Dermis microvascular lymphatic vessel endothelial cell (primary cell): ENCODE measurements around the gene HYOU1. TPM values are rescaled to one million over a fixed set of nuclear protein-coding genes. Genes with fewer than 3 reads are reported as not detected.
A peak's percentile ranks its signal among the peaks of the same experiment; 100 is the strongest.
"Not testable (repeated sequence)": the region's sequence is repeated elsewhere in the genome, so short reads cannot be mapped to it uniquely, and the experiment has no call there.

Experiments used
- DNase-seq, 2 donors: peaks; one replicate each; pipeline versions ENCODE4 v3.0.0 to v3.0.0-alpha.2; 2010; ENCODE audit warnings: low read depth in 2 of 2
- total RNA-seq: library from RNA; depleted of rRNA; stranded (reverse); fragments of >200 nt; gene quantifications from 2 replicates; pipeline ENCODE4 v1.2.1, GENCODE V29; 2014

Gene HYOU1
- total RNA-seq, 1 donor from 2014 or later = 146 TPM

GRCh38 chr11:119087747-119088241 is 30.8 kb upstream of the HYOU1 start:
- no peak for DNase-seq

- no peak for DNase-seq
Measured at GRCh38 chr11:119087123-119087522, 30.1 kb upstream of the HYOU1 start.

GRCh38 chr11:119085437-119085847 is 28.4 kb upstream of the HYOU1 start:
- DNase-seq = no peak

GRCh38 chr11:119084663-119085436 is 27.8 kb upstream of the HYOU1 start, which contains the start of gene HMBS:
Gene HMBS, plus strand, starts transcription at chr11:119084881. Its CDS starts 153 bp downstream, at chr11:119085034.
- peak; percentile 90 to 93 for DNase-seq

- DNase-seq = no peak
Measured at GRCh38 chr11:119081682-119082260, 24.8 kb upstream of the HYOU1 start.

GRCh38 chr11:119078675-119079420 is 21.8 kb upstream of the HYOU1 start:
- no peak for DNase-seq

GRCh38 chr11:119077839-119078238 is 20.8 kb upstream of the HYOU1 start:
- no peak for DNase-seq

- DNase-seq = peak; percentile 86 to 96
Measured at GRCh38 chr11:119067371-119068222, 10.6 kb upstream of the HYOU1 start, which contains the start of gene VPS11. Gene VPS11, plus strand, starts transcription at chr11:119067818. Its CDS starts 6 bp downstream, at chr11:119067824.

GRCh38 chr11:119065369-119065768 is 8.4 kb upstream of the HYOU1 start:
- peak; percentile 25 to 60 for DNase-seq

- no peak for DNase-seq
Measured at GRCh38 chr11:119062779-119063178, 5.8 kb upstream of the HYOU1 start.

GRCh38 chr11:119061256-119061655 is 4.3 kb upstream of the HYOU1 start:
- DNase-seq = no peak

GRCh38 chr11:119059128-119059527 is 2.1 kb upstream of the HYOU1 start:
- DNase-seq = not testable (repeated sequence)

- DNase-seq = peak in 1 of 2 donors; percentile 47
Measured at GRCh38 chr11:119056421-119056999, 495 bp downstream of the HYOU1 start.

GRCh38 chr11:119055901-119056300 is 1.1 kb downstream of the HYOU1 start:
- peak in 1 of 2 donors; percentile 54 for DNase-seq

- no peak for DNase-seq
Measured at GRCh38 chr11:119054418-119054817, 2.6 kb downstream of the HYOU1 start.

GRCh38 chr11:119052163-119052814 is 4.7 kb downstream of the HYOU1 start:
- no peak for DNase-seq

- no peak for DNase-seq
Measured at GRCh38 chr11:119051440-119052162, 5.4 kb downstream of the HYOU1 start.

- DNase-seq = no peak
Measured at GRCh38 chr11:119049081-119049480, 7.9 kb downstream of the HYOU1 start.

GRCh38 chr11:119048644-119049043 is 8.4 kb downstream of the HYOU1 start:
- no peak for DNase-seq
